Measurements from ENCODE around the gene SYS1. TPM values are rescaled to one million over a fixed set of nuclear protein-coding genes. Genes with fewer than 3 reads are reported as not detected.

Gene SYS1
- 19.1 and 28.2 TPM in 2 replicates for total RNA-seq (2022)
- Bru-seq, nascent RNA: percentile 69 among the genes with signal in this experiment
- percentile 91 among the genes with signal in this experiment for BruChase-seq, experiment 1, labeled RNA remaining after a 6-hour chase
- BruChase-seq, experiment 2, labeled RNA remaining after a 2-hour chase: percentile 87 among the genes with signal in this experiment
- long read RNA-seq, transcript SYS1-201 (4 exons, 2,862 nt): major isoform, 46 of 71 reads
- long read RNA-seq, transcript SYS1-205 (3 exons, 433 nt): minor isoform, 16 of 71 reads
- long read RNA-seq, partial matches to known transcripts: 1 of 71 reads
- long read RNA-seq, other reads (novel, unspliced or antisense): 4 of 71 reads

DNA sequence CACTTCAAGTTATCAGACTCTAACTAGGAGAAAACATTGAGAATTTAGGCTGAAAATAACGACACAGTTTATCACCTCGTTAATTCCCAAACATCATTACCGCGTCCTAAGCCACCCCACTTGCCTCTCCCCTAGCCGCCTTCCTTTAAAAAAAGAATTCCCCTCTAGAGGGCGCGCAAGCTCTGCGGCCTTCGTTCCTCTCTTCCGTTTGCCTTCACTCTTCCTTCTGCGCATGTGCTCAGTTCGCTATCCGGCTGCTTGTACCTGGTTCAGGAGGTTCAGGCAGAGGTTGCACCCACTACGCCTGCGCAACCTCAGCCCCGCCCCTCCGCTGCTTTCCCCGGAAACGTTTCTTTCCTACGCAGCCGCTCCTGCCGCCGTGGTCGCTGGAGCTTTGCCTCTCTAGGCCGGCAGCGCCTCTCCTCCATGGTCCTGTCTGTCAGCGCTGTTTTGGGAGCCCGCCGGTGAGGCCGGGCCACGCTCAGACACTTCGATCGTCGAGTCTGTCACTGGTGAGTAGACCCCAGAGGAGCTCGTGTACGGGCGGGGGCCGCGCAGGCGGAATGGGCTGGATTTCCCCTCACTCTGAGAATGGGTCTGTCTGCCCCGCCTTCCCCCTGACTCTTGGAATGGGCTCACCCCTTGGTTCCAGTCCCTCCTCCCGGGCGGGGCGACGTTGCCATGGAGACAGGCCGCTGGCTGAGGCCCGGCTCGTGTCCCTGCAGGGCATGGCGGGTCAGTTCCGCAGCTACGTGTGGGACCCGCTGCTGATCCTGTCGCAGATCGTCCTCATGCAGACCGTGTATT lies at the start of gene SYS1:
Gene SYS1, plus strand, starts transcription at position 353 of the 807 bp plus-strand sequence. Its CDS starts 376 bp downstream, at position 729.
- DNase-seq (ENCODE audit: unreplicated experiment): peak; percentile 99
- BruUV-seq (replicated peaks): no TSS peak
- TF ChIP-seq, protein P1, sequence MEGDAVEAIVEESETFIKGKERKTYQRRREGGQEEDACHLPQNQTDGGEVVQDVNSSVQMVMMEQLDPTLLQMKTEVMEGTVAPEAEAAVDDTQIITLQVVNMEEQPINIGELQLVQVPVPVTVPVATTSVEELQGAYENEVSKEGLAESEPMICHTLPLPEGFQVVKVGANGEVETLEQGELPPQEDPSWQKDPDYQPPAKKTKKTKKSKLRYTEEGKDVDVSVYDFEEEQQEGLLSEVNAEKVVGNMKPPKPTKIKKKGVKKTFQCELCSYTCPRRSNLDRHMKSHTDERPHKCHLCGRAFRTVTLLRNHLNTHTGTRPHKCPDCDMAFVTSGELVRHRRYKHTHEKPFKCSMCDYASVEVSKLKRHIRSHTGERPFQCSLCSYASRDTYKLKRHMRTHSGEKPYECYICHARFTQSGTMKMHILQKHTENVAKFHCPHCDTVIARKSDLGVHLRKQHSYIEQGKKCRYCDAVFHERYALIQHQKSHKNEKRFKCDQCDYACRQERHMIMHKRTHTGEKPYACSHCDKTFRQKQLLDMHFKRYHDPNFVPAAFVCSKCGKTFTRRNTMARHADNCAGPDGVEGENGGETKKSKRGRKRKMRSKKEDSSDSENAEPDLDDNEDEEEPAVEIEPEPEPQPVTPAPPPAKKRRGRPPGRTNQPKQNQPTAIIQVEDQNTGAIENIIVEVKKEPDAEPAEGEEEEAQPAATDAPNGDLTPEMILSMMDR (IDR thresholded peaks at IDR 0.05; ENCODE audit: unreplicated experiment): peak; percentile 67
- ChIA-PET CTCF (interaction anchor here (0.5 to 12.8 kb wide), 59 partner anchors 8 to 442 kb away, joined by 3 to 123 read pairs (median 4); partner anchors contain the start of genes DBNDD2, PIGT, SDC4 and TP53TG5), POLR2A (interaction anchor here (0.7 to 34.6 kb wide), 33 partner anchors 8 to 572 kb away, joined by 3 to 1328 read pairs (median 4); partner anchors contain the start of genes DNTTIP1, PCIF1, PI3 and PIGT)
- Mint-ChIP-seq H3K4me1 (ENCODE audit: insufficient read depth, unreplicated experiment) (peaks cover 30% of the 10 kb centered on the region), H3K27ac (ENCODE audit: low read depth, unreplicated experiment) (peak within 1 kb of the TSS; percentile 95), H3K27me3 (ENCODE audit: insufficient read depth, unreplicated experiment) (no peaks in the 10 kb centered on the region), H3K4me3 (ENCODE audit: unreplicated experiment) (peak within 1 kb of the TSS; percentile 97), H3K9me3 (ENCODE audit: unreplicated experiment) (no peaks in the 10 kb centered on the region), H3K36me3 (ENCODE audit: insufficient read depth, unreplicated experiment) (peaks cover 30% of the 10 kb centered on the region)
- intact Hi-C loops (cut with micrococcal nuclease): loop anchor here (1.0 to 5.0 kb wide), 4 partner anchors 27 to 74 kb away; partner anchors contain the start of gene PIGT

- BruUV-seq (replicated peaks): no TSS peak
- Mint-ChIP-seq H3K4me1 (ENCODE audit: insufficient read depth, unreplicated experiment) (peaks cover 2% of the 10 kb centered on the region), H3K9me3 (ENCODE audit: unreplicated experiment) (no peaks in the 10 kb centered on the region), H3K4me3 (ENCODE audit: unreplicated experiment) (no peak overlapping the region), H3K27ac (ENCODE audit: low read depth, unreplicated experiment) (no peak overlapping the region), H3K36me3 (ENCODE audit: insufficient read depth, unreplicated experiment) (no peaks in the 10 kb centered on the region), H3K27me3 (ENCODE audit: insufficient read depth, unreplicated experiment) (no peaks in the 10 kb centered on the region)
- intact Hi-C loops (cut with micrococcal nuclease): loop anchor here (5.0 kb wide), 1 partner anchor 272 kb away; no protein-coding TSS in a partner anchor
- no peak for DNase-seq (ENCODE audit: unreplicated experiment)
- TF ChIP-seq, protein P1 (IDR thresholded peaks at IDR 0.05; ENCODE audit: unreplicated experiment): no peak
- POLR2A ChIA-PET: no interaction called here
- CTCF ChIA-PET: interaction anchor here (0.7 to 5.0 kb wide), 10 partner anchors 9 to 269 kb away, joined by 3 to 66 read pairs (median 5); partner anchors contain the start of gene SYS1
These were observed 49.0 kb upstream of the SYS1 start for GRCh38 chr20:45313943-45314342.

- TF ChIP-seq, protein P1 (IDR thresholded peaks at IDR 0.05; ENCODE audit: unreplicated experiment): no peak
- CTCF ChIA-PET: interaction anchor here (0.6 to 5.0 kb wide), 11 partner anchors 14 to 456 kb away, joined by 3 to 66 read pairs (median 4); partner anchors contain the start of gene SYS1
- POLR2A ChIA-PET: interaction anchor here (0.6 kb wide), 2 partner anchors 11 to 119 kb away, joined by 3 read pairs; no protein-coding TSS in a partner anchor
- no peak overlapping the region for H3K27ac Mint-ChIP-seq (ENCODE audit: low read depth, unreplicated experiment)
- no peak for DNase-seq (ENCODE audit: unreplicated experiment)
- H3K27me3 Mint-ChIP-seq (ENCODE audit: insufficient read depth, unreplicated experiment): no peaks in the 10 kb centered on the region
- peaks cover 6% of the 10 kb centered on the region for H3K4me1 Mint-ChIP-seq (ENCODE audit: insufficient read depth, unreplicated experiment)
- H3K36me3 Mint-ChIP-seq (ENCODE audit: insufficient read depth, unreplicated experiment): no peaks in the 10 kb centered on the region
- no peak overlapping the region for H3K4me3 Mint-ChIP-seq (ENCODE audit: unreplicated experiment)
- intact Hi-C loops (cut with micrococcal nuclease): no loop called here
- H3K9me3 Mint-ChIP-seq (ENCODE audit: unreplicated experiment): no peaks in the 10 kb centered on the region
- no TSS peak for BruUV-seq (replicated peaks)
These were observed 47.3 kb upstream of the SYS1 start for GRCh38 chr20:45315672-45316071.
